SIG-M5 (cell line): Measurements from ENCODE around the gene AMZ1.
"Not testable (repeated sequence)": the region's sequence is repeated elsewhere in the genome, so short reads cannot be mapped to it uniquely, and the experiment has no call there.

Experiments used
- DNase-seq: peaks from one replicate; lab custom pipeline; 2025; lab: John Stamatoyannopoulos, UW

AMZ1 gene

GRCh38 chr7:2713370-2713769 lies 25.4 kb downstream of the AMZ1 start:
- no peak for DNase-seq

- DNase-seq: no peak
These were observed 26.0 kb downstream of the AMZ1 start for GRCh38 chr7:2713978-2714377.

- DNase-seq: no peak
These were observed 26.6 kb downstream of the AMZ1 start for GRCh38 chr7:2714636-2715035.

- DNase-seq: peak; percentile 25
These were observed 27.6 kb downstream of the AMZ1 start for GRCh38 chr7:2715341-2716231.

GRCh38 chr7:2716488-2716887 lies 28.5 kb downstream of the AMZ1 start:
- no peak for DNase-seq

- DNase-seq: no peak
These were observed 28.9 kb downstream of the AMZ1 start for GRCh38 chr7:2716906-2717292.

- no peak for DNase-seq
These were observed 29.6 kb downstream of the AMZ1 start for GRCh38 chr7:2717293-2718261.

- no peak for DNase-seq
These were observed 30.4 kb downstream of the AMZ1 start for GRCh38 chr7:2718296-2718965.

- no peak for DNase-seq
These were observed 31.0 kb downstream of the AMZ1 start for GRCh38 chr7:2719007-2719406.

GRCh38 chr7:2720024-2720423 lies 32.0 kb downstream of the AMZ1 start:
- no peak for DNase-seq

- DNase-seq: no peak
These were observed 33.8 kb downstream of the AMZ1 start for GRCh38 chr7:2721842-2722241.

- DNase-seq: no peak
These were observed 34.6 kb downstream of the AMZ1 start for GRCh38 chr7:2722591-2722990.

- no peak for DNase-seq
These were observed 35.3 kb downstream of the AMZ1 start for GRCh38 chr7:2723138-2723850.

GRCh38 chr7:2724036-2724435 lies 36.0 kb downstream of the AMZ1 start:
- not testable (repeated sequence) for DNase-seq

- no peak for DNase-seq
These were observed 36.6 kb downstream of the AMZ1 start for GRCh38 chr7:2724453-2725177.

GRCh38 chr7:2725178-2726105 lies 37.4 kb downstream of the AMZ1 start:
- no peak for DNase-seq

- no peak for DNase-seq
These were observed 38.5 kb downstream of the AMZ1 start for GRCh38 chr7:2726316-2727018.

GRCh38 chr7:2727206-2727605 lies 39.2 kb downstream of the AMZ1 start:
- not testable (repeated sequence) for DNase-seq
